ENCODE data around the gene PSMA1. TPM values are rescaled to one million over a fixed set of nuclear protein-coding genes. Genes with fewer than 3 reads are reported as not detected.
A peak's percentile ranks its signal among the peaks of the same experiment; 100 is the strongest.

Gene PSMA1
- total and polyA plus RNA-seq, 2 of the 13 experiments (the other 11 are each of a cell fraction or from before 2014, with no cell fraction given), result 188 to 229 TPM

- TF ChIP-seq, protein P1, sequence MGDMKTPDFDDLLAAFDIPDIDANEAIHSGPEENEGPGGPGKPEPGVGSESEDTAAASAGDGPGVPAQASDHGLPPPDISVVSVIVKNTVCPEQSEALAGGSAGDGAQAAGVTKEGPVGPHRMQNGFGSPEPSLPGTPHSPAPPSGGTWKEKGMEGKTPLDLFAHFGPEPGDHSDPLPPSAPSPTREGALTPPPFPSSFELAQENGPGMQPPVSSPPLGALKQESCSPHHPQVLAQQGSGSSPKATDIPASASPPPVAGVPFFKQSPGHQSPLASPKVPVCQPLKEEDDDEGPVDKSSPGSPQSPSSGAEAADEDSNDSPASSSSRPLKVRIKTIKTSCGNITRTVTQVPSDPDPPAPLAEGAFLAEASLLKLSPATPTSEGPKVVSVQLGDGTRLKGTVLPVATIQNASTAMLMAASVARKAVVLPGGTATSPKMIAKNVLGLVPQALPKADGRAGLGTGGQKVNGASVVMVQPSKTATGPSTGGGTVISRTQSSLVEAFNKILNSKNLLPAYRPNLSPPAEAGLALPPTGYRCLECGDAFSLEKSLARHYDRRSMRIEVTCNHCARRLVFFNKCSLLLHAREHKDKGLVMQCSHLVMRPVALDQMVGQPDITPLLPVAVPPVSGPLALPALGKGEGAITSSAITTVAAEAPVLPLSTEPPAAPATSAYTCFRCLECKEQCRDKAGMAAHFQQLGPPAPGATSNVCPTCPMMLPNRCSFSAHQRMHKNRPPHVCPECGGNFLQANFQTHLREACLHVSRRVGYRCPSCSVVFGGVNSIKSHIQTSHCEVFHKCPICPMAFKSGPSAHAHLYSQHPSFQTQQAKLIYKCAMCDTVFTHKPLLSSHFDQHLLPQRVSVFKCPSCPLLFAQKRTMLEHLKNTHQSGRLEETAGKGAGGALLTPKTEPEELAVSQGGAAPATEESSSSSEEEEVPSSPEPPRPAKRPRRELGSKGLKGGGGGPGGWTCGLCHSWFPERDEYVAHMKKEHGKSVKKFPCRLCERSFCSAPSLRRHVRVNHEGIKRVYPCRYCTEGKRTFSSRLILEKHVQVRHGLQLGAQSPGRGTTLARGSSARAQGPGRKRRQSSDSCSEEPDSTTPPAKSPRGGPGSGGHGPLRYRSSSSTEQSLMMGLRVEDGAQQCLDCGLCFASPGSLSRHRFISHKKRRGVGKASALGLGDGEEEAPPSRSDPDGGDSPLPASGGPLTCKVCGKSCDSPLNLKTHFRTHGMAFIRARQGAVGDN (CRISPR knock-in tag; IDR thresholded peaks at IDR 0.05), result peak; percentile 96
- TF ChIP-seq, protein P2, sequence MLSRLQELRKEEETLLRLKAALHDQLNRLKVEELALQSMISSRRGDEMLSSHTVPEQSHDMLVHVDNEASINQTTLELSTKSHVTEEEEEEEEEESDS (CRISPR knock-in tag; IDR thresholded peaks at IDR 0.05; ENCODE audit: borderline replicate concordance), result 0 out of 2 replicates have a peak, but pooled peaks have one; percentile 47
- TF ChIP-seq ZBTB33 (CRISPR knock-in tag; IDR thresholded peaks at IDR 0.05) (no peak), ZSCAN22 (CRISPR knock-in tag; IDR thresholded peaks at IDR 0.05) (peak; percentile 80), ZNF10 (CRISPR knock-in tag; IDR thresholded peaks at IDR 0.05; ENCODE audit: borderline replicate concordance, low read depth) (no peak), ZSCAN20 (CRISPR knock-in tag; IDR thresholded peaks at IDR 0.05; ENCODE audit: borderline replicate concordance) (no peak), NAIF1 (CRISPR knock-in tag; IDR thresholded peaks at IDR 0.05; ENCODE audit: borderline replicate concordance) (peak; percentile 92), CBFB (CRISPR knock-in tag; IDR thresholded peaks at IDR 0.05) (no peak), SSRP1 (CRISPR knock-in tag; IDR thresholded peaks at IDR 0.05) (no peak), HHEX (CRISPR knock-in tag; IDR thresholded peaks at IDR 0.05) (0 out of 2 replicates have a peak, but pooled peaks have one; percentile 6), ZNF724P (CRISPR knock-in tag; IDR thresholded peaks at IDR 0.05; ENCODE audit: borderline replicate concordance) (peak; percentile 90), HOXA5 (CRISPR knock-in tag; IDR thresholded peaks at IDR 0.05) (peak; percentile 72), SNRNP70 (IDR thresholded peaks at IDR 0.05; ENCODE audit: low read depth, low read length) (no peak), ZNF878 (CRISPR knock-in tag; IDR thresholded peaks at IDR 0.05) (0 out of 2 replicates have a peak, but pooled peaks have one; percentile 37), IKZF4 (CRISPR knock-in tag; IDR thresholded peaks at IDR 0.05; ENCODE audit: borderline replicate concordance, low read depth, not compliant biosample characterization) (no peak), ZNF564 (CRISPR knock-in tag; IDR thresholded peaks at IDR 0.05) (0 out of 2 replicates have a peak, but pooled peaks have one; percentile 53), MBD4 (IDR thresholded peaks at IDR 0.05; ENCODE audit: borderline replicate concordance, low read length) (no peak)
- TF ChIP-seq, protein P3, sequence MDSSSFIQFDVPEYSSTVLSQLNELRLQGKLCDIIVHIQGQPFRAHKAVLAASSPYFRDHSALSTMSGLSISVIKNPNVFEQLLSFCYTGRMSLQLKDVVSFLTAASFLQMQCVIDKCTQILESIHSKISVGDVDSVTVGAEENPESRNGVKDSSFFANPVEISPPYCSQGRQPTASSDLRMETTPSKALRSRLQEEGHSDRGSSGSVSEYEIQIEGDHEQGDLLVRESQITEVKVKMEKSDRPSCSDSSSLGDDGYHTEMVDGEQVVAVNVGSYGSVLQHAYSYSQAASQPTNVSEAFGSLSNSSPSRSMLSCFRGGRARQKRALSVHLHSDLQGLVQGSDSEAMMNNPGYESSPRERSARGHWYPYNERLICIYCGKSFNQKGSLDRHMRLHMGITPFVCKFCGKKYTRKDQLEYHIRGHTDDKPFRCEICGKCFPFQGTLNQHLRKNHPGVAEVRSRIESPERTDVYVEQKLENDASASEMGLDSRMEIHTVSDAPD (CRISPR knock-in tag; IDR thresholded peaks at IDR 0.05), result peak; percentile 69
- TF ChIP-seq, protein P4, sequence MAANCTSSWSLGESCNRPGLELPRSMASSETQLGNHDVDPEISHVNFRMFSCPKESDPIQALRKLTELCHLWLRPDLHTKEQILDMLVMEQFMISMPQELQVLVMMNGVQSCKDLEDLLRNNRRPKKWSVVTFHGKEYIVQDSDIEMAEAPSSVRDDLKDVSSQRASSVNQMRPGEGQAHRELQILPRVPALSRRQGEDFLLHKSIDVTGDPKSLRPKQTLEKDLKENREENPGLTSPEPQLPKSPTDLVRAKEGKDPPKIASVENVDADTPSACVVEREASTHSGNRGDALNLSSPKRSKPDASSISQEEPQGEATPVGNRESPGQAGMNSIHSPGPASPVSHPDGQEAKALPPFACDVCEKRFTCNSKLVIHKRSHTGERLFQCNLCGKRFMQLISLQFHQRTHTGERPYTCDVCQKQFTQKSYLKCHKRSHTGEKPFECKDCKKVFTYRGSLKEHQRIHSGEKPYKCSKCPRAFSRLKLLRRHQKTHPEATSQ (CRISPR knock-in tag; IDR thresholded peaks at IDR 0.05; ENCODE audit: borderline replicate concordance), result no peak; the same call in 1 of the 2 replicates
Observed at GRCh38 chr11:14519917-14520746, at the start of gene PSMA1 (continued).
